CD14-positive monocyte (primary cell): Measurements from ENCODE around the gene VIPAS39. TPM values are rescaled to one million over a fixed set of nuclear protein-coding genes. Genes with fewer than 3 reads are reported as not detected.

Experiments used
- DNase-seq, 3 donors: peaks; one replicate each; pipeline ENCODE4 v3.0.0-alpha.2; 2011 to 2022
- H2AFZ ChIP-seq: 2 replicates; pipeline ENCODE4 v1.6.0; 2012; ENCODE audit warnings: mild to moderate bottlenecking, low read depth, low read length, inconsistent platforms; ENCODE audit not compliant: insufficient read depth, poor library complexity, severe bottlenecking
- H3K27ac ChIP-seq, 2 donors: 1 replicate in 1 of 2; 2 replicates in 1 of 2; pipeline ENCODE4 v1.5.1; 2012 to 2013; ENCODE audit warnings: low read length in 2 of 2, control low read depth in 1 of 2, inconsistent platforms in 1 of 2, low read depth in 1 of 2, mild to moderate bottlenecking in 1 of 2
- H3K27me3 ChIP-seq, 2 donors: one replicate each; pipeline versions ENCODE4 v1.6.0 to v1.6.1; 2011 to 2013; ENCODE audit warnings: low read length in 2 of 2; ENCODE audit not compliant: control insufficient read depth in 2 of 2, insufficient read depth in 2 of 2
- H3K36me3 ChIP-seq, 2 donors: replicated peaks in 1 of 2; 1 replicate in 1 of 2; 2 replicates in 1 of 2; pipeline versions ENCODE4 v1.5.1 to v1.6.1; 2012 to 2013; ENCODE audit warnings: low read length in 2 of 2, control low read depth in 1 of 2, inconsistent platforms in 1 of 2, mild to moderate bottlenecking in 1 of 2; ENCODE audit not compliant: insufficient read depth in 2 of 2, control insufficient read depth in 1 of 2
- H3K4me1 ChIP-seq, 2 donors: 1 replicate in 1 of 2; 2 replicates in 1 of 2; pipeline versions ENCODE4 v1.5.1 to v1.6.1; 2012 to 2013; ENCODE audit warnings: low read length in 2 of 2, control low read depth in 1 of 2, inconsistent platforms in 1 of 2, mild to moderate bottlenecking in 1 of 2, moderate library complexity in 1 of 2; ENCODE audit not compliant: insufficient read depth in 2 of 2, control insufficient read depth in 1 of 2
- H3K4me2 ChIP-seq: replicated peaks from 2 replicates; pipeline ENCODE3; 2012; ENCODE audit warnings: low read length, moderate library complexity, mild to moderate bottlenecking; ENCODE audit not compliant: poor library complexity, severe bottlenecking; ENCODE audit errors: extremely low read depth
- H3K4me3 ChIP-seq, 3 experiments: fragments of 200-600 bp in 1 of 3; sonication (generic) in 1 of 3; replicated peaks in 1 of 3; 1 replicate in 2 of 3; 2 replicates in 1 of 3; pipeline ENCODE4 v1.5.1; 2011 to 2013; ENCODE audit warnings: low read length in 3 of 3, mild to moderate bottlenecking in 3 of 3, control low read depth in 2 of 3, low read depth in 2 of 3, inconsistent platforms in 1 of 3, moderate library complexity in 1 of 3
- H3K79me2 ChIP-seq: 2 replicates; pipeline ENCODE4 v1.6.0; 2012; ENCODE audit warnings: mild to moderate bottlenecking, control low read depth, inconsistent platforms, low read length, moderate library complexity; ENCODE audit not compliant: insufficient read depth
- H3K9ac ChIP-seq: 2 replicates; pipeline ENCODE4 v1.6.0; 2017; ENCODE audit warnings: low read length, mild to moderate bottlenecking; ENCODE audit not compliant: insufficient read depth, poor library complexity, severe bottlenecking
- H3K9me3 ChIP-seq, 2 donors: replicated peaks in 1 of 2; 1 replicate in 1 of 2; 2 replicates in 1 of 2; pipeline versions ENCODE4 v1.5.1 to v1.6.1; 2012 to 2013; ENCODE audit warnings: low read length in 2 of 2, control low read depth in 1 of 2; ENCODE audit not compliant: control insufficient read depth in 1 of 2, insufficient read depth in 1 of 2
- H4K20me1 ChIP-seq: 2 replicates; pipeline ENCODE4 v1.6.0; 2012; ENCODE audit warnings: mild to moderate bottlenecking, low read length, control low read depth, moderate library complexity; ENCODE audit not compliant: insufficient read depth
- H3K27ac Mint-ChIP-seq, 7 donors: one replicate each; pipeline ENCODE4 v1.8.0; 2020; ENCODE audit warnings: mild to moderate bottlenecking in 7 of 7, mixed read lengths in 7 of 7, moderate library complexity in 6 of 7, inconsistent platforms in 2 of 7
- H3K27me3 Mint-ChIP-seq, 3 donors: one replicate each; pipeline ENCODE4 v1.8.0; 2021 to 2022; ENCODE audit warnings: low read depth in 3 of 3, mild to moderate bottlenecking in 3 of 3, mixed read lengths in 3 of 3, moderate library complexity in 3 of 3, inconsistent platforms in 1 of 3
- H3K36me3 Mint-ChIP-seq, 2 donors: one replicate each; pipeline ENCODE4 v1.8.0; 2020; ENCODE audit warnings: mixed read lengths in 2 of 2, inconsistent platforms in 1 of 2, mild to moderate bottlenecking in 1 of 2
- H3K4me1 Mint-ChIP-seq: one replicate; pipeline ENCODE4 v1.8.0; 2020; ENCODE audit warnings: mild to moderate bottlenecking, mixed read lengths
- H3K4me3 Mint-ChIP-seq, 2 donors: one replicate each; pipeline ENCODE4 v1.8.0; 2020; ENCODE audit warnings: mild to moderate bottlenecking in 2 of 2, mixed read lengths in 2 of 2, moderate library complexity in 1 of 2
- H3K9me3 Mint-ChIP-seq, 7 donors: one replicate each; pipeline ENCODE4 v1.8.0; 2020 to 2022; ENCODE audit warnings: mixed read lengths in 7 of 7, mild to moderate bottlenecking in 6 of 7, moderate library complexity in 6 of 7, inconsistent platforms in 2 of 7
- WGBS: methylation state at CpG from one replicate; pipeline ENCODE4 v1.1.5; 2013; ENCODE audit warnings: missing lambda C conversion rate; ENCODE audit not compliant: insufficient coverage; 5-methylcytosine and 5-hydroxymethylcytosine counted together
- intact Hi-C, 2 donors: fragments of 100-400 bp; cut with micrococcal nuclease; formaldehyde crosslinking; loops; one replicate each; pipeline versions ENCODE4 v1.15.0 to v1.15.1; 2023
- polyA plus RNA-seq, 3 donors: library from polyadenylated mRNA; depleted of rRNA in 1 of 3; unstranded in 2 of 3; stranded (reverse) in 1 of 3; fragments of 300-500 nt in 2 of 3; fragments of >200 nt in 1 of 3; fragmentation: Illumina TruSeq in 2 of 3; gene quantifications; 1 replicate in 2 of 3; 2 replicates in 1 of 3; pipeline ENCODE4 v1.2.3, GENCODE V29; 2012 to 2021
- TF ChIP-seq, protein P1 (sequence below): fragments of 200-600 bp; IDR thresholded peaks from one replicate; pipeline ENCODE4 v1.8.0; 2022; ENCODE audit warnings: antibody characterized with exemption, mild to moderate bottlenecking

The VIPAS39 gene
- polyA plus RNA-seq, 3 donors = 8.1 to 17.8 (median 10.8) TPM

DNA sequence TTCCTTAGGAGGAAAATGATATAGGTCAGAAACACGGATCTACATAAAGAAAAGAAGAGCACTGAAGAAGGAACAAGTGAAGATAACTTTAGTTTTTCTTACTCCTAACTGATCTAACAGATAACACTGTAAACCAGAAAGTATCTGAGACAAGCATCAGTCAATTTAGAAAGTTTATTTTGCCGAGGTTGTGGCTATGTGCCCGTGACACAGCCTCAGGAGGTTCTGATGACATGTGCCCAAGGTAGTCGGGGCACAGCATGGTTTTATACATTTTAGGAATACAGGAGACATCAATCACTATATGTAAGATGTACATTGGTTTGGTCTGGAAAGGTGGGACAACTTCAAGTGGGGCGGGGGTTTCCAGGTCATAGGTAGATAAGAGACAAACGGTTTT is 57.2 kb downstream of the VIPAS39 start:
- H3K4me2 ChIP-seq = no peak overlapping the region
- Mint-ChIP-seq H3K4me3 (no peak overlapping the region), H3K27me3 (peaks cover 0 to 4% (median 0%) of the 10 kb centered on the region in 3 donors), H3K9me3 (peaks cover 5 to 11% (median 7%) of the 10 kb centered on the region in 7 donors), H3K36me3 (peaks cover 2% of the 10 kb centered on the region in 2 donors), H3K27ac (no peak overlapping the region), H3K4me1 (no peaks in the 10 kb centered on the region)
- TF ChIP-seq, protein P1, sequence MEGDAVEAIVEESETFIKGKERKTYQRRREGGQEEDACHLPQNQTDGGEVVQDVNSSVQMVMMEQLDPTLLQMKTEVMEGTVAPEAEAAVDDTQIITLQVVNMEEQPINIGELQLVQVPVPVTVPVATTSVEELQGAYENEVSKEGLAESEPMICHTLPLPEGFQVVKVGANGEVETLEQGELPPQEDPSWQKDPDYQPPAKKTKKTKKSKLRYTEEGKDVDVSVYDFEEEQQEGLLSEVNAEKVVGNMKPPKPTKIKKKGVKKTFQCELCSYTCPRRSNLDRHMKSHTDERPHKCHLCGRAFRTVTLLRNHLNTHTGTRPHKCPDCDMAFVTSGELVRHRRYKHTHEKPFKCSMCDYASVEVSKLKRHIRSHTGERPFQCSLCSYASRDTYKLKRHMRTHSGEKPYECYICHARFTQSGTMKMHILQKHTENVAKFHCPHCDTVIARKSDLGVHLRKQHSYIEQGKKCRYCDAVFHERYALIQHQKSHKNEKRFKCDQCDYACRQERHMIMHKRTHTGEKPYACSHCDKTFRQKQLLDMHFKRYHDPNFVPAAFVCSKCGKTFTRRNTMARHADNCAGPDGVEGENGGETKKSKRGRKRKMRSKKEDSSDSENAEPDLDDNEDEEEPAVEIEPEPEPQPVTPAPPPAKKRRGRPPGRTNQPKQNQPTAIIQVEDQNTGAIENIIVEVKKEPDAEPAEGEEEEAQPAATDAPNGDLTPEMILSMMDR = no peak
- no peak for DNase-seq
- no peak overlapping the region for H3K9ac ChIP-seq
- no peaks in the 10 kb centered on the region for H3K27me3 ChIP-seq
- H3K4me1 ChIP-seq = no peaks in the 10 kb centered on the region
- H4K20me1 ChIP-seq = no peaks in the 10 kb centered on the region
- H2AFZ ChIP-seq = no peak overlapping the region
- H3K4me3 ChIP-seq = no peak overlapping the region
- no peak overlapping the region for H3K27ac ChIP-seq
- WGBS = 100% methylated on average over 1 of the region's 6 CpGs
- H3K36me3 ChIP-seq = no peaks in the 10 kb centered on the region
- intact Hi-C loops = no loop called here
- H3K9me3 ChIP-seq = peaks cover 0 to 5% of the 10 kb centered on the region in 2 donors
- no peaks in the 10 kb centered on the region for H3K79me2 ChIP-seq

- TF ChIP-seq, protein P1 = no peak
- intact Hi-C loops = no loop called here
- H3K9me3 ChIP-seq = no peaks in the 10 kb centered on the region
- 98% methylated on average over 4 of the region's 4 CpGs for WGBS
- H3K4me3 Mint-ChIP-seq = no peak overlapping the region
- H2AFZ ChIP-seq = no peak overlapping the region
- no peak overlapping the region for H3K4me3 ChIP-seq
- H3K79me2 ChIP-seq = no peaks in the 10 kb centered on the region
- no peak overlapping the region for H3K4me2 ChIP-seq
- H3K36me3 ChIP-seq = no peaks in the 10 kb centered on the region
- no peaks in the 10 kb centered on the region for H4K20me1 ChIP-seq
- peaks cover 0 to under 1% (median 0%) of the 10 kb centered on the region in 7 donors for H3K9me3 Mint-ChIP-seq
- DNase-seq = no peak
- H3K27ac ChIP-seq = no peak overlapping the region
- peaks cover 0 to 1% (median 0%) of the 10 kb centered on the region in 3 donors for H3K27me3 Mint-ChIP-seq
- no peaks in the 10 kb centered on the region for H3K36me3 Mint-ChIP-seq
- H3K4me1 ChIP-seq = no peaks in the 10 kb centered on the region
- H3K9ac ChIP-seq = no peak overlapping the region
- no peaks in the 10 kb centered on the region for H3K27me3 ChIP-seq
- no peaks in the 10 kb centered on the region for H3K4me1 Mint-ChIP-seq
- no peak overlapping the region for H3K27ac Mint-ChIP-seq
Observed at GRCh38 chr14:77390188-77390587, 67.2 kb downstream of the VIPAS39 start.
